IPS-NIHi7 (cell line): Measurements from ENCODE around the gene SLMAP.

ENCODE experiments used
- DNase-seq: peaks from one replicate; pipeline ENCODE4 v3.0.0; 2012; ENCODE audit warnings: mixed read lengths; ENCODE audit errors: extremely low spot score

Gene SLMAP

DNA sequence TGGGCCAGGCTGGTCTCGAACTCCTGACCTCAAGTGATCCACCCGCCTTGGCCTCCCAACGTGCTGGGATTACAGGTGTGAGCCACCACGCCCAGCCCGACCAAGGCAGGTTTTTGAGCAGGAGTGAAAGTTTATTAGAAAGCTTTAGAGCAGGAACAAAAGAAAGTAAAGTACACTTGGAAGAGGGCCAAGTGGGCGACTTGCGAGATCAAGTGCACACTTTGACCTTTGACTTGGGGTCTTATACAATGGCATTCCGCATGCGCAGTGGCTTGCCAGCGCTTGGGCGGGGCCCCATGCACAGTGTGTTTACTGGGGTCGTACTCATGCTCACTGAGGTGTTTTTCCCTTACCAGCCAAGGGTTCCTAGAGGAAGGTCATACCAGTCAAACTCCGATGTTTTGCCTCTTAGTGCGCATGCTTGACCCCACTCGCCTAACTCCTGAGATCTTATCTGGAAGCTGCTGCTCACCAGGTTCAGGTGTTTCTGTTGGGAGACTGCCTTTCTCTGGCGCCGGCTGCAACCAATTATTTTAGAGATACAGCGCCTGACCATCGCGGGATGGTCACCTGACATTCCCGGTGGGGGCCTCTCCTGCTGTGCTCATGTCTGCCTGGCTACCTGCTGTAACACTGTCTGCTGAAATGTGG is 205.2 kb downstream of the SLMAP start:
- no peak for DNase-seq

DNA sequence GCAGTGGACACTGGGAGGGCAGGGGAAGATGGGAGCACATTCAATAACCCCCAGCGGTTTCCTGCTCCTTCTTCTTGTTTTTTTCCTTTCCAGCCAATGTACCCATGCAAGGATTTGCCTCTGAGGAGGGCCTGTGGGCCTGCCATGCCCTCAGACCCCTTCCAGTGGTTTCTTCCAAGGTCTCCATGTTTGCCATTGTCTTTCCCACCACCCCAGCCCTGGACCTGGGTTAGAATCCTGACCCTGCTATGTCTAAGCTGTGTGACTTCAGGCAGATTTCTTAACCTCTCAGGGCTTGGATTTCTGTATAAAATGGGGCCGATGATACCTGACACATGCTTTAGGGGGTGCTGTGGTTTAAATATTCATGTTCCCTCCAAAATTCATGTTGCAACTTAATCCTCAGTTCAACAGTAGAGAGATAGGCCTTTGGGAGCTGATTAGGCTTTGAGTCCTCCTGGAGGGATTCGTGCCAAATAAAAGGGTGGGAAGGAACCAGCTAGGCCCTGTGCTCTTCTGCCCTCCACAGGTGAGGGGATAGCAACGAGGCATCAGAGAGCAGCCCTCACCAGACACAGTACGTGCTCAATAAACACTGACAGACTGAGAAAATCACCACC is 205.8 kb downstream of the SLMAP start:
- DNase-seq = no peak

DNA sequence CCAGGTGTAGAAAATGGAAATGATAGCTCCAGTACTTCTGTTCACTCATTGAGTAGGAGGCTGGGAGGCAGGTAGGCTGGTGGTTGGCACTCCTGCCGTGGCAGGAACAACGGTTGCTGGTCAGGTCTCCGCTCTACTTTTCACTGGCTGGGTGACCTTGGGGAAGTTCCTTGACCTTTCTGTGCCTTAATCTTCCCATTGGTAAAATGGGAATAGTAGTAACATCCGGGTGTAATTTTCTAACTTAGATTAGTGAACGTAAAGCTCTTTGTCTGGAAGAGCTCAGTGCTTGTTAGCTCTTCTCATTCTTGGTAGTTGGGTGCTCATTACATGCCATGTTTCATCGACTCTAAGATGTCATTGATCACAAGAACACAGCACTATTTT is 206.3 kb downstream of the SLMAP start:
- DNase-seq = no peak

DNA sequence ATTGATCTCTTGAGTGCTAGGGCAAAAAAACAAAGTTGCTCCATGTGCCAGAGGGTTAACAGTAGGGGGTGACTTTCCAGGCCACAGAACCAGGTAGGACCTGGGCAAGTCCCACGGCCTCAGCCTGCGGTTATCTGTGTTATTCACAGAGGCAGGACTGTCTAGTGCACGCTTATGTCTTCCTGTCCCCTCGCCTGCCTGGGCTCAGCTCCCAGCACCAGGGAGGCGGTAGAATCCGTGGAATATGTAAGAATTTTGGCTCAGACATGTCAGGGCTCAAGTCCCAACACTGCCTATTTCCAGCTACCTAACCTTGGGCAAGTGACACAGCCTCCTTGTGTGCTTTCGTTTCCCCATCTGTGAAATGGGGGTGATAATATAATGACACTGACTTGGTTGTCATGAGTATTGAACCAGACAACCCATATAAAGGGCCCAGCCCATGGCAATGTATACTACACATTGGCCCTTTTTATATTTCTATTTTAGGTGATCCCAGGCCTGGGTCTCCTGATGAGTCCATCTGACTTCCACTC is 207.8 kb downstream of the SLMAP start:
- DNase-seq = no peak

DNA sequence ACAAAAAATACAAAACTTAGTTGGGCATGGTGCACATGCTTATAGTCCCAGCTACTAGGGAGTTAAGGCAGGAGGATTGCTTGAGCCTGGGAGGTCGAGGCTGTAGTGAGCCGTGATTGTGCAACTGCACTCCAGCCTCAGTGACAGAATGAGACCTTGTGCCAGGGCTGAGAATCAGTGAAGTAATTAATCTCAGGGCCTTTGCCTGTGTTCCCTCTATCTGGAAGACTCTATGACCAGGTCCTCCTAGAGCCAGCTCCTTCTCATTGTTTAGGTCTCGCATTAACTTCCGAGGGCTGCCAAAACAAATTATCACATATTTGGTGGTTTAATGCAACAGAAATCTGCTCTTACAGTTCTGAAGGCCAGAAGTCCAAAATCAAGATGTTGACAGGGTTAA is 210.7 kb downstream of the SLMAP start:
- DNase-seq = no peak

DNA sequence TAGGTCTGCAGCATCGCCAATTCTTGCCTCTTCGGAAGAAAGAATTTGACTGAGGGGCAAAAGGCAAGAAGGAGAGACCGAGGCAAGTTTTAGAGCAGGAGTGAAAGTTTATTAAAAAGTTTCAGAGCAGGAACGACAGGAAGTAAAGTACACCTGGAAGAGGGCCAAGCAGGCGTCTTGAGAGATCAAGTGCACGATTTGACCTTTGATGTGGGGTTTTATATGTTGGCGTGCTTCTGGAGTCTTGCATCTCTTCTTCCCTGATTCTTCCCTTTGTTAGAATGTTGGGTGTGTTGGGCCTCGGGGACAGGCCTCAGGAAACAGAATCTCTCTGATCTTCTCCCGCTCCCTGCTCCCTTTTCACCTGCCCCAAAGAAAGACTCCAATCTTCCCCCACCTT is 211.5 kb downstream of the SLMAP start:
- DNase-seq = no peak

DNA sequence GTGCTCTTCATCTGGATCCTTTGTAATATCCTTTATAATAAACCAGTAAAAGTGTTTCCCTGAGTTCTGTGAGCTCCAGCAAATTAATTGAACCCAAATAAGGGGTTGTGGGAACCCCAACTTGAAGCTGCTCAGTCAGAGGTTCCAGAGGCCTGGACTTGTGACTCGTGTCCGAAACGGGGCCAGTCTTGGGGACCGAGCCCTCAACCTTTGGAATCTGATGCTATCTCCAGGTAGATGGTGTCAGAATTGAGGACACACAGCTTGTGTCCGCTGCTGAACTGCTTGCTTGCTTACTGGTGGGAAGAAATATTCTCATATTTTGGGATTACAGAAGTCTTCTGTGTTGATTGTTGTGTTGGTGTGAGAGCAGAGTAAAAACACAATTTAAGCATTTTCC is 212.4 kb downstream of the SLMAP start:
- no peak for DNase-seq

DNA sequence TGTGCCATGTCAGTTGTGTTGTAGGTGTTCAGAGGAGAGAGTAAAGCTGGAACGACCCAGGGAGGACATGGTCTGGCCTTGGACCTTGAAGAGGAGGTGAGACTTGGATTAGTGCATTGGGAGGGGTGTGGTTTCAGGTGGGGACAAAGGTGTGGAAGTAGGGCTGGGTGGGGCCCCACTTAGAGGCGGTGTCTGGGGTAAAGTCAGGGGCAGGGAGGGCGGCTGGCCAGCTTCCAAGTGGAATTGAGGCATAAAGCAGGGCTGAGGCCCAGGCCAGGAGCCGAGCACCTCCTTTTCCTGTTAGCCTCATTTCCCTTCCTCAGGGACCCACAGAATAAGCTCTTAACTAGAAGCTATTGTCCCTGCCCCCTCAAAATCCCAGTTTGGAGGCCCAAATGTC is 215.9 kb downstream of the SLMAP start:
- no peak for DNase-seq

DNA sequence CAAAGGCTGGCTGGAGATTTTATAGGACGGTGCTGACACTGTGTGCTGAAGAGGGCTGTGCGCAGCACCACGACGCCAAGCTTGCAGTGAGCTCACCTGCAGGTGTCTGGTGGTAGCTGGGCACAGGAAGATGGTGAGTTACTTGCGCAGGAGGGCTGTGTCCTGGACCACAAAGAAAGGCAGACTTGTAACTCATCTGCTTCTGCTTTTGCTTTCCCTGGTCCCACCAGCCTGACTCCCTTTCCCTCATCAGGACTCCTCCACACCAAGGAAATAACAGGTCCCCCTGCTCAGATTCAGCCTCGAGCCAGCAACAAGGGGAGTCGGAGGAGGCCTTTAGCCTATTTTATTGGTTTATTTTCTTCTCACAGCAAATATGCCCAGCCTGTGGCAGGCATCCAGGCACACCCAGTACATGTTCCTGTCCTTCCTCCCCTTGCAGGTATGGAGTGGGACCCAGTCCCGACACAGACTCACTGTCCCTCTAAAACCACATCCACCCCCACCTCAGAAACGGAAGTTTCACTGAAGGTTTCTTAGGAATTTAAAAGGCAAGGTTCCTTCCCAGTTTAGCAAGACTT is 216.5 kb downstream of the SLMAP start:
- no peak for DNase-seq

DNA sequence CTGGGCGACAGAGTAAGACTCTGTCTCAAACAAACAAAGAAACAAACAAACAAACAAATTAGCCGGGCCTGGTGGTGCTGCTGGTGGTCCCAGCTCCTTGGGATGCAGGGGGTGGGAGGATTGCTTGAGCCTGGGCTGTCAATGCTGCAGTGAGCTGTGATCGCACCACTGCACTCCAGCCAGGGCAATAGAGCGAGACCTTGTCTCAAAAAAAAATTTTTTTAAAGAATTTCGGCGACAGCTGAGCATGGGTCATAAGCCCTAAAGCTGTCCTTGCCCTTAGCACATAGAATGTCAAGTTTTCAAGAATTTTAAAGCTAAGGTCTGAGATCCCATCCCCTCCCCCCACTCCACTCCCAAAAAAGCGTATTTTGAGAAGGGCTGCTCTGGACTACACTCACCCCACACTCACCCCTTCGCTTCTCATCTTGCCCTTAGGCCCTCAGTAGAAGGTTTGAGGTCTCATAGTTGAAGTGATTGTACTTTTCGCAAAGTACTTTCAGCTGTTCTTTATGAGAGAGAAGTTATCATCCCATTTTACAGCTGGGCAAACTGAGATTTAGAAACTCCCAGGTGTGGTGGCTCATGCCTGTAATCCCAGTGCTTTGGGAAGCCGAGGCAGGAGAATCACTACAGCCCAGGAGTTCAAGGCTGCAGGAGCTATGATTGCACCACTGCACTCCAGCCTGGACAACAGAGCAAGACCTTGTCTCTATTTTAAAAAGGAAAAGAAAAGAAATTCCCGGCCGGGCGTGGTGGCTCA is 217.8 kb downstream of the SLMAP start:
- DNase-seq = no peak

DNA sequence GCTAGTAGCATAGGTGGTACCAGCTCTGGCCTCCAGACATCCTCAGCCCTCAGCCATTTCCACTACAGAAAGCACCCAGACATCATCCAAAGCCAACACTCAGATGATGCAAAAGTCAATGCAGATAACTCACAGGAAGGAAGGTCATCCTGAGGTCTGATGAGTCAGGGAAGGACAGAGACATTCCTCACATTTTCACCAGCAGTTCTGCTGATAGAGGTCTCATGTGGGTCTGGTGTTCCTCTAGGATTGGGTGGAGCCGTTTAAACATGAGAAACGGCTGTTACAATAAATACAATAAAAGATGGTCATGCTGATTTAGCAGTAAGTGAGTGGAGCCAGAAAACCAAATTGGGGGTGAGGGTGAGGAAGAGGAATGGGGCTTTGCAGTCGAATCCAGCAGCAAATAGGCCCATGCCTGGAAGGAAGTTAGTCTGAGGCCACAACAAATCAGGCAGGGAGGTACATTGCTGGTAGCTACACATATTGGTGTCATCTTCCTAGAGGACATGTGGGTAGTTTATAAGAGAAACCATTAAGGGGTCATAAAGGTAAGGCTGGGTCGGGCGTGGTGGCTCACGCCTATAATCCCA is 218.8 kb downstream of the SLMAP start:
- peak; percentile 52 for DNase-seq

DNA sequence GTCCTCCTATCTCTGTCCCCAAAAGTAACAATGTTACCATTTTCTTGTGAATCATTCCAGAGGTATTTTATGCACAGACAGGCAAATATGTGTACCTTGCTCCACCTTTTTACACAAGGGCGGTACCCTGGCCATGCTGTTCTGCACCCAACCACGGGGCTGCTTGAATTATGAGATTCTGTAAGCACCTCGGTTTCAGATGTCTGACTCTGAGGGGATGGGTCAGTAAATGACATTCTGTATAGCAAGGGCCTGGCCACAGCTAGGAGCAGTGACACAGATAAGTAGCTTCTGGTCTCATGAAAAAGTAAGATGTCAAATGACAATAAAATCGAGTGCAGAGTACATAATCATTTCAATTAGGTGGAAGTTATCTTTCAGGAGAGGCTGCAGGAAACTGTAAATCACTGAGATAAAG is 221.7 kb downstream of the SLMAP start:
- DNase-seq = no peak

DNA sequence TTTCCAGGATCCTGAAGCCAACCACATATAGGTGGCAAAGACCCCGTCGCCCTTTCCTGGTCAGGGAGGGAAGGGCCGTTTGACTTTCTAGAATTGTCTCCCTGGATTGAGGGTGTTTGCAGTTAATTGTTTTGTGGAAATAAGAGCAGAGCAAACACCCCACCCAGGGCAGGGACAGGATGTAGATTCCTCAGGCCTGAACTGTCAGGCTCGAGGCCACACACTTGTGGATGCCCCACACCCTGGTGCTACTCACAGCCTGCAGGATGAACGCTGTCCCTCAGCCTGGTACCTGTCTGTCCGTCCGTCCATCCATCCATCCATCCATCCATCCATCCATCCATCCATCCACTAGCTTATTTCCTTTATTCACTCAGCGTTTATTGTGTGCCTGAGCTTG is 222.2 kb downstream of the SLMAP start:
- no peak for DNase-seq
